ENCODE measurements around the gene INTU. TPM values are rescaled to one million over a fixed set of nuclear protein-coding genes. Genes with fewer than 3 reads are reported as not detected.

Gene INTU
- total and polyA plus RNA-seq, 9 of the 15 experiments (the other 6 are each of a cell fraction or from before 2014, with no cell fraction given), result 1.5 to 8.9 (median 3.9) TPM

GRCh38 chr4:127630152-127630551 lies 2.6 kb upstream of the INTU start (continued):
- TF ChIP-seq ID3 (CRISPR knock-in tag; IDR thresholded peaks at IDR 0.05) (peak; percentile 77; the same call in 1 of the 2 replicates), ID3 (tag; IDR thresholded peaks at IDR 0.05) (peak; percentile 94), SIN3B (IDR thresholded peaks at IDR 0.05; ENCODE audit: low read depth) (no peak), HDAC1 (IDR thresholded peaks at IDR 0.05) (no peak), NFIX (CRISPR knock-in tag; IDR thresholded peaks at IDR 0.05; ENCODE audit: low read depth) (peak; percentile 49; the same call in 1 of the 2 replicates), ETS2 (tag; IDR thresholded peaks at IDR 0.05; ENCODE audit: borderline replicate concordance, poor library complexity, severe bottlenecking) (peak; percentile 81), SETDB1 (IDR thresholded peaks at IDR 0.05; ENCODE audit: low read length) (no peak), ZNF668 (CRISPR knock-in tag; IDR thresholded peaks at IDR 0.05) (peak; percentile 91), SMARCB1 (IDR thresholded peaks at IDR 0.05; ENCODE audit: insufficient read length, low read depth) (no peak), GTF2B (IDR thresholded peaks at IDR 0.05; ENCODE audit: extremely low read depth, insufficient read length) (no peak), ZNF655 (CRISPR knock-in tag; IDR thresholded peaks at IDR 0.05) (no peak), FOXO4 (CRISPR knock-in tag; IDR thresholded peaks at IDR 0.05) (0 out of 2 replicates have a peak, but pooled peaks have one; percentile 79), SMARCA5 (IDR thresholded peaks at IDR 0.05) (no peak), TRIM25 (IDR thresholded peaks at IDR 0.05; ENCODE audit: borderline replicate concordance) (no peak), ZFX (CRISPR knock-in tag; IDR thresholded peaks at IDR 0.05) (no peak), POLR3A (IDR thresholded peaks at IDR 0.05; ENCODE audit: borderline replicate concordance, extremely low read depth, insufficient read depth, insufficient read length) (no peak), PKNOX1 (IDR thresholded peaks at IDR 0.05) (no peak), CREB5 (CRISPR knock-in tag; IDR thresholded peaks at IDR 0.05) (0 out of 2 replicates have a peak, but pooled peaks have one; percentile 20), ZNF764 (CRISPR knock-in tag; IDR thresholded peaks at IDR 0.05; ENCODE audit: low read depth) (no peak), CBX1 (IDR thresholded peaks at IDR 0.05; ENCODE audit: low read depth) (no peak), ZNF76 (CRISPR knock-in tag; IDR thresholded peaks at IDR 0.05; ENCODE audit: borderline replicate concordance) (peak; percentile 88; the same call in 1 of the 2 replicates)
